DOHH2 (cell line): ENCODE results near the gene MEIS2.

Source experiments
- CTCF ChIP-seq: fragments of 200-600 bp; sonication (generic); IDR thresholded peaks from one replicate; pipeline ENCODE4 v1.5.1; 2014; ENCODE audit warnings: antibody characterized with exemption, mild to moderate bottlenecking, low read depth, low read length; ENCODE audit not compliant: poor library complexity, severe bottlenecking
- EZH2phosphoT487 ChIP-seq: fragments of 200-600 bp; sonication (generic); IDR thresholded peaks from 2 replicates; pipeline ENCODE4 v1.6.1; 2017; ENCODE audit warnings: borderline replicate concordance, mild to moderate bottlenecking, antibody characterized with exemption, low read length, moderate library complexity, mixed read lengths

DNA sequence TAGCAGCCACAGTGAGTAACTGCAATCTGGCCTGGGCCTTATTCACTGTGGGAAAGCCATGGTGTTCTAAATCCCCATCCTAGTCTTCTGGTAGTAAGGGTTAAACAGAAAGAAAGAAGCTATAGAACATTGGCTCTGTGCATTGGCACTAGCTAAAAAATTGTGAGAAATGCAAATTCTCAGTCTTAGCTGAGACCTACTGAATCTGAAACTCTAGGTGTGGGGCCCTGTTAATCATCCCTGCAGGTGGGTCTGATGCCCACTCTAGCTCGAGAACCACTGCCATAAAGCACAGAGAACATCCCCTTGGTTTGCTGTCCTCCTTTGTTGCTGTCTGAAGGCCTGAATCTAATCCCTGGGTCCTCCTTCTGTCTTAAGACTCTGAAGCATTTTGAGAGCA, 59.3 kb downstream of the MEIS2 start:
- TF ChIP-seq CTCF (no peak), EZH2phosphoT487 (no peak)
